Testis (tissue), 2 donors: Measurements from ENCODE around the gene CASP4.

Experiments used
- CTCF ChIP-seq, 3 experiments: fragments of 450-650 bp in 2 of 3; fragments of 200-600 bp in 1 of 3; sonication (generic) in 1 of 3; IDR thresholded peaks; one replicate each; pipeline ENCODE4 v1.5.1; 2016 to 2019; ENCODE audit warnings: antibody characterized with exemption in 3 of 3, mild to moderate bottlenecking in 2 of 3, moderate library complexity in 1 of 3
- POLR2A ChIP-seq: fragments of 450-650 bp; IDR thresholded peaks from one replicate; pipeline ENCODE4 v1.6.1; 2017; ENCODE audit warnings: antibody characterized with exemption, mild to moderate bottlenecking, moderate library complexity

GRCh38 chr11:104970756-104971155, 2.4 kb upstream of the CASP4 start:
- no peak for TF ChIP-seq CTCF (IDR thresholded peaks at IDR 0.05)
- TF ChIP-seq POLR2A: no peak
